NCI-H460 (cell line): ENCODE results near the gene DUS3L. TPM values are rescaled to one million over a fixed set of nuclear protein-coding genes. Genes with fewer than 3 reads are reported as not detected.
A peak's percentile ranks its signal among the peaks of the same experiment; 100 is the strongest.
"Not testable (repeated sequence)": the region's sequence is repeated elsewhere in the genome, so short reads cannot be mapped to it uniquely, and the experiment has no call there.

Source experiments
- DNase-seq: peaks from one replicate; pipeline ENCODE4 v3.0.0-alpha.2; 2016; ENCODE audit warnings: low read depth; ENCODE audit errors: extremely low read depth
- total RNA-seq: library from RNA; depleted of rRNA; stranded (reverse); fragments of >200 nt; shearing (Covaris generic); gene quantifications from 2 replicates; pipeline ENCODE4 v1.2.3, GENCODE V29; 2014; rRNA removed

The DUS3L gene
- total RNA-seq, 1 experiment from 2014 or later: 36.4 TPM

GRCh38 chr19:5780916-5781315, 10.0 kb downstream of the DUS3L start:
- not testable (repeated sequence) for DNase-seq

- no peak for DNase-seq
Measured at GRCh38 chr19:5778402-5778801, 12.6 kb downstream of the DUS3L start.

- peak; percentile 32 for DNase-seq
Measured at GRCh38 chr19:5775668-5776309, 15.2 kb downstream of the DUS3L start.

- DNase-seq: no peak
Measured at GRCh38 chr19:5774921-5775320, 16.0 kb downstream of the DUS3L start.

GRCh38 chr19:5773276-5773675, 17.7 kb downstream of the DUS3L start:
- DNase-seq: no peak

- DNase-seq: no peak
Measured at GRCh38 chr19:5772416-5772815, 18.5 kb downstream of the DUS3L start.

GRCh38 chr19:5767949-5768348, 23.0 kb downstream of the DUS3L start:
- DNase-seq: no peak

GRCh38 chr19:5765220-5765619, 25.7 kb downstream of the DUS3L start:
- no peak for DNase-seq

GRCh38 chr19:5762608-5763217, 28.2 kb downstream of the DUS3L start:
- no peak for DNase-seq

GRCh38 chr19:5753743-5754142, 37.2 kb downstream of the DUS3L start:
- no peak for DNase-seq

GRCh38 chr19:5751709-5752108, 39.3 kb downstream of the DUS3L start:
- DNase-seq: no peak

- no peak for DNase-seq
Measured at GRCh38 chr19:5749505-5749904, 41.5 kb downstream of the DUS3L start.

GRCh38 chr19:5748920-5749319, 42.0 kb downstream of the DUS3L start:
- not testable (repeated sequence) for DNase-seq

- DNase-seq: not testable (repeated sequence)
Measured at GRCh38 chr19:5744999-5745398, 46.0 kb downstream of the DUS3L start.

- DNase-seq: no peak
Measured at GRCh38 chr19:5743630-5744029, 47.3 kb downstream of the DUS3L start.

GRCh38 chr19:5742051-5742450, 48.9 kb downstream of the DUS3L start:
- no peak for DNase-seq

- no peak for DNase-seq
Measured at GRCh38 chr19:5738423-5738822, 52.5 kb downstream of the DUS3L start.

Other genes starting within 250 kb of the DUS3L start
- not detected in 2 replicates for gene TINCR, start 223.2 kb downstream of the DUS3L start, total RNA-seq
- 12.8 and 16.8 TPM in 2 replicates for gene SAFB2, start 168.4 kb downstream of the DUS3L start, total RNA-seq
- 22.2 and 25.0 TPM in 2 replicates for gene SAFB, start 168.1 kb downstream of the DUS3L start, total RNA-seq
- 31.4 and 35.8 TPM in 2 replicates for gene MICOS13, start 110.6 kb downstream of the DUS3L start, total RNA-seq
- gene HSD11B1L, start 110.1 kb downstream of the DUS3L start, total RNA-seq: 2.3 and 3.5 TPM in 2 replicates
- 867 and 1,017 TPM in 2 replicates for gene RPL36, start 100.9 kb downstream of the DUS3L start, total RNA-seq
- gene LONP1, start 71.0 kb downstream of the DUS3L start, total RNA-seq: 134 and 151 TPM in 2 replicates
- not detected in 2 replicates for gene CATSPERD, start 70.5 kb downstream of the DUS3L start, total RNA-seq
- gene PRR22, start 6.4 kb downstream of the DUS3L start, total RNA-seq: 1.2 and 1.3 TPM in 2 replicates
- gene NRTN, start 13.9 kb upstream of the DUS3L start, total RNA-seq: 0.32 and 1.0 TPM in 2 replicates
- gene FUT6, start 48.5 kb upstream of the DUS3L start, total RNA-seq: not detected in 2 replicates
- gene FUT3, start 60.3 kb upstream of the DUS3L start, total RNA-seq: not detected in 2 replicates
- not detected in 2 replicates for gene FUT5, start 79.4 kb upstream of the DUS3L start, total RNA-seq
- gene NDUFA11, start 112.6 kb upstream of the DUS3L start, total RNA-seq: 103 and 146 TPM in 2 replicates
- 2.7 and 3.7 TPM in 2 replicates for gene VMAC, start 113.7 kb upstream of the DUS3L start, total RNA-seq
- gene CAPS, start 123.1 kb upstream of the DUS3L start, total RNA-seq: 2.1 and 2.9 TPM in 2 replicates
- gene RANBP3, start 187.0 kb upstream of the DUS3L start, total RNA-seq: 31.2 and 32.5 TPM in 2 replicates